Measurements from ENCODE around the gene ZNF496. TPM values are rescaled to one million over a fixed set of nuclear protein-coding genes. Genes with fewer than 3 reads are reported as not detected.

ZNF496 gene
- total and polyA plus RNA-seq, 11 donors: 6.2 to 37.9 (median 15.0) TPM

- ATAC-seq: no peak
- H3K4me1 ChIP-seq: peaks cover 0 to 17% (median 1%) of the 10 kb centered on the region in 12 donors
- DNase-seq: peak in 1 of 5 donors; percentile 29
- no peak overlapping the region for H3K27ac ChIP-seq
- no peaks in the 10 kb centered on the region for H3K9me3 ChIP-seq
- peaks cover 0 to 13% (median 0%) of the 10 kb centered on the region in 9 donors for H3K27me3 ChIP-seq
- no peak for TF ChIP-seq POLR2A (IDR thresholded peaks at IDR 0.05)
- TF ChIP-seq CTCF (IDR thresholded peaks at IDR 0.05): no peak
- H3K4me3 ChIP-seq: no peak overlapping the region
- WGBS, 4 donors: 69 to 76% (median 73%) methylated on average over 16 of the region's 16 CpGs
- no peaks in the 10 kb centered on the region for H3K36me3 ChIP-seq
- intact Hi-C loops (cut with DNase I): loop anchor here in 7 of 10 donors (5.0 to 10.0 kb wide), 4 partner anchors 39 to 329 kb away; partner anchors contain the start of gene ZNF496 (in 3 of the 7)
Observed at GRCh38 chr1:247370786-247371732, 39.4 kb upstream of the ZNF496 start.

GRCh38 chr1:247368490-247369145 lies 37.0 kb upstream of the ZNF496 start:
- Histone ChIP-seq H3K9me3 (no peaks in the 10 kb centered on the region), H3K27ac (peak overlapping the region in 1 of 12 donors; percentile 59), H3K27me3 (peaks cover 0 to 19% (median 0%) of the 10 kb centered on the region in 9 donors), H3K36me3 (no peaks in the 10 kb centered on the region), H3K4me3 (no peak overlapping the region), H3K4me1 (peaks cover 0 to 15% (median 1%) of the 10 kb centered on the region in 12 donors)
- WGBS, 4 donors: 71 to 82% (median 77%) methylated on average over 7 of the region's 7 CpGs
- ATAC-seq (no peak), DNase-seq (no peak)
- TF ChIP-seq CTCF (IDR thresholded peaks at IDR 0.05) (no peak), POLR2A (IDR thresholded peaks at IDR 0.05) (no peak)
- intact Hi-C loops (cut with DNase I): no loop called here

- Histone ChIP-seq H3K36me3 (no peaks in the 10 kb centered on the region), H3K4me3 (no peak overlapping the region), H3K27ac (peak overlapping the region in 2 of 12 donors; percentile 20 to 59), H3K27me3 (peaks cover 0 to 19% (median 0%) of the 10 kb centered on the region in 9 donors), H3K4me1 (peaks cover 0 to 12% (median under 1%) of the 10 kb centered on the region in 12 donors), H3K9me3 (no peaks in the 10 kb centered on the region)
- no peak for TF ChIP-seq POLR2A (IDR thresholded peaks at IDR 0.05)
- TF ChIP-seq CTCF (IDR thresholded peaks at IDR 0.05): no peak
- intact Hi-C loops (cut with DNase I): no loop called here
- peak in 2 of 4 donors; percentile 44 to 48 for ATAC-seq
- DNase-seq: peak in 1 of 5 donors; percentile 25
- WGBS, 4 donors: 45 to 60% (median 55%) methylated on average over 6 of the region's 6 CpGs
Observed at GRCh38 chr1:247367786-247368422, 36.2 kb upstream of the ZNF496 start.
